GM06990 (cell line): ENCODE results near the gene INPP4A.

Experiments used
- DNase-seq: peaks from one replicate; pipeline ENCODE4 v3.0.0-alpha.2; 2011; ENCODE audit not compliant: insufficient read length; ENCODE audit errors: extremely low read depth
- H3K27me3 ChIP-seq: replicated peaks from 2 replicates; pipeline ENCODE4 v1.6.0; 2011; ENCODE audit warnings: low read length; ENCODE audit not compliant: control insufficient read depth, insufficient read depth
- H3K36me3 ChIP-seq: 2 replicates; pipeline ENCODE4 v1.5.1; 2011; ENCODE audit warnings: low read length; ENCODE audit not compliant: control insufficient read depth, insufficient read depth
- H3K4me3 ChIP-seq: replicated peaks from 2 replicates; pipeline ENCODE4 v1.5.1; 2011; ENCODE audit warnings: low read depth, mild to moderate bottlenecking, control low read depth, low read length
- TF ChIP-seq, protein P1 (sequence below): IDR thresholded peaks from 2 replicates; pipeline ENCODE4 v1.5.1; 2011; ENCODE audit warnings: low read length, control low read depth, mild to moderate bottlenecking, inconsistent platforms; ENCODE audit not compliant: insufficient read depth, poor library complexity, severe bottlenecking

Gene INPP4A

DNA sequence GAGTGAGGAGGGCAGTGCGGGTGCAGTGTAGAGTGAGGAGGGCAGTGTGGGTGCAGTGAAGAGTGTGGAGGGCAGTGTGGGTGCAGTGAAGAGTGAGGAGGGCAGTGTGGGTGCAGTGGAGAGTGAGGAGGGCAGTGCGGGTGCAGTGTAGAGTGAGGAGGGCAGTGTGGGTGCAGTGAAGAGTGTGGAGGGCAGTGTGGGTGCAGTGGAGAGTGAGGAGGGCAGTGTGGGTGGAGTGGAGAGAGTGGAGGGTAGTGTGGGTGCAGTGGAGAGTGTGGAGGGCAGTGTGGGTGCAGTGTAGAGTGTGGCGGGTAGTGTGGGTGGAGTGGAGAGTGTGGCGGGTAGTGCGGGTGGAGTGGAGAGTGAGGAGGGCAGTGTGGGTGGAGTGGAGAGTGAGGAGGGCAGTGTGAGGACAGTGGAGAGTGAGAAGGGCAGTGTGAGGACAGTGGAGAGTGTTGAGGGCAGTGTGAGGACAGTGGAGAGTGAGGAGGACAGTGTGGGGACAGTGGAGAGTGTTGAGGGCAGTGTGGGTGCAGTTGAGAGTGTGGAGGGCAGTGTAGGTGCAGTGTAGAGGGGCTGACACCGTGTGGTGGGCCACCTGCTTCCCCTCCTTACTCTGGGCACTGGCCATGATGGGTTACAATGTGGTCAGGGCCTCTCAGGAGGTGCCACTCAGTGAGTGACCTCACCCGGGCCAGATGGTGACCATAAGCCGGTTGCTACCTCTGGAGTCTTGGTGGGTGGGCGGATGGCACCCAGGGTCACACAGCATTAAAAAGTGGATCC lies 28.5 kb downstream of the INPP4A start:
- TF ChIP-seq, protein P1, sequence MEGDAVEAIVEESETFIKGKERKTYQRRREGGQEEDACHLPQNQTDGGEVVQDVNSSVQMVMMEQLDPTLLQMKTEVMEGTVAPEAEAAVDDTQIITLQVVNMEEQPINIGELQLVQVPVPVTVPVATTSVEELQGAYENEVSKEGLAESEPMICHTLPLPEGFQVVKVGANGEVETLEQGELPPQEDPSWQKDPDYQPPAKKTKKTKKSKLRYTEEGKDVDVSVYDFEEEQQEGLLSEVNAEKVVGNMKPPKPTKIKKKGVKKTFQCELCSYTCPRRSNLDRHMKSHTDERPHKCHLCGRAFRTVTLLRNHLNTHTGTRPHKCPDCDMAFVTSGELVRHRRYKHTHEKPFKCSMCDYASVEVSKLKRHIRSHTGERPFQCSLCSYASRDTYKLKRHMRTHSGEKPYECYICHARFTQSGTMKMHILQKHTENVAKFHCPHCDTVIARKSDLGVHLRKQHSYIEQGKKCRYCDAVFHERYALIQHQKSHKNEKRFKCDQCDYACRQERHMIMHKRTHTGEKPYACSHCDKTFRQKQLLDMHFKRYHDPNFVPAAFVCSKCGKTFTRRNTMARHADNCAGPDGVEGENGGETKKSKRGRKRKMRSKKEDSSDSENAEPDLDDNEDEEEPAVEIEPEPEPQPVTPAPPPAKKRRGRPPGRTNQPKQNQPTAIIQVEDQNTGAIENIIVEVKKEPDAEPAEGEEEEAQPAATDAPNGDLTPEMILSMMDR, result no peak
- peak overlapping the region; percentile 13; the same call in 1 of the 2 replicates for H3K4me3 ChIP-seq
- DNase-seq, result no peak

DNA sequence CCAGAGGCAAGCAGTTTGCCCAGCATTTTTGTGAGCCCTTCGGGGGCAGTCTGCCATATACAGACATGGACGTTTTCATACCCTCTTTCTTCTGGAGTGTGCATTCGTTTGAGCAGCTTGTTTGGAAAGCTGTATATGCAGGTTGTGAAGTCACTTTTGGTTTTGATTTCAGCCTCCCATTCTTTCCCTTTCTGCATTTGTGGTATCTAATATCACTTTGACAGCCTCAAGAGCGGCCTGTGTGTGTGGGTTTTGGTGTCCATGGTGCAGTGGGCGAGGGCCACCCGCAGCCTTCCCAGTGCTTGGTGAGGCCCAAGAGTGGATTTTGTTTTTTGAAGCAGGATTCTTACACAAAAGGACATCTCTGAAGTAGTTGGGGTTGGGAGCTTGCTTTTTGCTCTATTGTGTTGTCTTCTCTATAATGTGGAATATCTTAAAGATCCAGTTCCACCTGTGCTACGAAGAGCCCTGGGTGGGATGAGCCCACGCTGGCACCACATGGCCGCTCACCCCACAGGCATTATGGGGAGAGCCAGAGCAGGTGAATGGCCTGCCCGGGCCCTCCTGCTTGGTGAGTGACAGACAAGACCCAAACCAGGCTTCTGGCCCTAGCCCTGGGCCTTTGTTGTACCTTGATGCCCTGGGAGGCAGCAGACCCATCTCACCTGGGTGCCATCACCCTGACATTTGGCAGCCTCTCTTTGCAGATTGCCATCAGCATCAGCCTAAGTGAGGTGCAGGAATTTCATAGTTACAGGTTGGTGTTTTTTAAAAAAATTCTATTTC lies 29.5 kb downstream of the INPP4A start:
- TF ChIP-seq, protein P1, result no peak
- no peak for DNase-seq
- peaks cover 5% of the 10 kb centered on the region for H3K36me3 ChIP-seq
- no peaks in the 10 kb centered on the region for H3K27me3 ChIP-seq
- no peak overlapping the region; the same call in 1 of the 2 replicates for H3K4me3 ChIP-seq

More for the DNA sequence above, 28.5 kb downstream of the INPP4A start:
- H3K27me3 ChIP-seq, result no peaks in the 10 kb centered on the region
- H3K36me3 ChIP-seq, result peaks cover 5% of the 10 kb centered on the region

DNA sequence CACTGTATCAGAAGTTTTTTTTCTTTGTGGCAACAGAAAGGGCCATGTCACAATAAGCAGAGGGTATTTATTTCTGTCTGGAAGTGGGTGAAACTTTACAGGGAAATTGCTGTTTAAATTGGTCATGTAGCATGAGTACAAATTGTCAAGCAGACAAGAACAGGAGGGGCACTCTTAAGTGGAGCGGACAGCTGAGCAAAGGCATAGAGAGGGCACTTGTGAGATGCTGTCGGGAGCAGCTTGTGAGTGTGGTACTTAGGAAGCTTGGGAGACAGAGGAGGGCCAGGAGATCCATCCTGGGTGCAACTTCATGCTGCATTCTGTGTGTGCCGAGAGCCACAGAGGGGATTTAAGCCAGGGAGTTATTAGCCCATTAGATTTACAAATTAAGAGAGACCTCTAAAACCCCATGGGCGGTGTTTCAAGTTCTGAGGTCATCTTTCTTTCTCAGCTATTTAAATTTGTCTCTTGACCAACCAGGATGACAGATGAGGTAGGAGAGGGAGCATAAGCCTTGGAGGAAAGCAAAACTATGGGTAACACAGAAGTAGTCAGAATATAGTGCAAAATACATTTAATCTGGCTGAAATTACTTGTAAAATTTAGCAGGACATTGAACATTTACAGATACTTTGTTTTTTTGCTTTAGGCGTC lies 30.4 kb downstream of the INPP4A start:
- TF ChIP-seq, protein P1, result no peak
- Histone ChIP-seq H3K36me3 (peaks cover 2% of the 10 kb centered on the region), H3K4me3 (no peak overlapping the region), H3K27me3 (no peaks in the 10 kb centered on the region)
- DNase-seq, result no peak

DNA sequence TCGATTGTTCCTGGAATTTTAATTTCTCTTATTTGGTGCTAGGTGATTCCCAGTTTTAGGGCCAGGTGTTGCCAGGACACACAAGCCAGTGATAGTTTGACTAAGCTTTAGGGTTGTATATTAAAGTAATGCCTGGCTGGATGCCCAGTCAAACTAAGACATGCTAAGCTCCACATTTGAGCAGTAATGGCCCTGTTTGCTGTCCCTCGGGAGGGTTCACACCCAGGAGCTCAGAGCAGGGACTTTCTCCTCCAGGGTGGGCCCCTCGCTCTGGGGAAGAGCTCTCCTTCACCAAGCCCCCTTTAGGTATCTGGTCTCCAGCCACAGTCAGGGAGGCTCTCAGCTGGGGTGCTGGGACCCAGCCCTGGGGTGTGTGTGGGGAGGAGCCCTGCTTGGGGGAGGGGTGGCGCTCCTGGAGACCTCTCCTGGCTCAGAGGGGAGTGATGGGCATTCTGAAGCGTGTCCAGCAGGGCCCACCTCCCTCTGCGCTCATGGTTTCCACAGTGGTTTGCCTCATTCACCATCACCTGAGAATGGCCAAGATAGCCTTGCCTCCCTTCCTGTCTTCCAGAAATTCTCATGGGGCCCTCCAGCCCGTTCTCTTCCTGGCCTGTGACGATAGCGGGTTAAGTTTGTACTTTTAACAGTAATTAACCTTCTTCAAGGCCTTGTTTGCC lies 31.7 kb downstream of the INPP4A start:
- DNase-seq, result peak; percentile 62
- H3K4me3 ChIP-seq, result no peak overlapping the region
- TF ChIP-seq, protein P1, result no peak

DNA sequence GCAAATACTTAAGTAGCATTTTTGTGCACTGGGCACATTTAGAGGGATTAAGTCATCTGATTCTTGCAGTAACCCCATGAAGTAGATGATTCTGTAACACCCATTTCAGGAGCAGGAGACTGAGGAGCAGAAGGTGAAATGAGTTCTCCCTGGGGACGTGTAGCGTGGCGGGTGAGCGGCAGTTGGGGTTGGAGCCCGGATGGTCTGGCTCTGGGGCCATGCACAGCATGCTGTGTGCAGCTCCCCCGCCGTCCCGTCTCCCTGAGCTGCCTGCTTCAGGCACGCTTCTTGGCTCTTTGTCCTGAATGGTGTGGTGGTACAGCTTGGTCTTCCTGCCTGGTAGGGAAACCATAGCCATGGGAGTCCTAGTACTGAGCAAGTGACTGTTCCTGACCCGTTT lies 32.4 kb downstream of the INPP4A start:
- Histone ChIP-seq H3K4me3 (no peak overlapping the region), H3K27me3 (no peaks in the 10 kb centered on the region), H3K36me3 (peaks cover 2% of the 10 kb centered on the region)
- TF ChIP-seq, protein P1, result no peak
- DNase-seq, result no peak

More for the DNA sequence above, 31.7 kb downstream of the INPP4A start:
- Histone ChIP-seq H3K36me3 (peaks cover 2% of the 10 kb centered on the region), H3K27me3 (no peaks in the 10 kb centered on the region)
